AG09309 (cell line): ENCODE results near the gene MYO1B.

Experiments used
- DNase-seq: peaks from one replicate; pipeline ENCODE4 v3.0.0-alpha.2; 2010; ENCODE audit warnings: low read depth
- H3K4me3 ChIP-seq: 2 replicates; pipeline ENCODE4 v1.5.1; 2011; ENCODE audit warnings: mild to moderate bottlenecking, low read depth, low read length, moderate library complexity; ENCODE audit not compliant: control insufficient read depth
- TF ChIP-seq, protein P1 (sequence below): IDR thresholded peaks from 2 replicates; pipeline ENCODE4 v1.5.1; 2011; ENCODE audit warnings: mild to moderate bottlenecking, low read depth, low read length, inconsistent platforms; ENCODE audit not compliant: insufficient read depth, control insufficient read depth; ENCODE audit errors: missing control alignments

The MYO1B gene

DNA sequence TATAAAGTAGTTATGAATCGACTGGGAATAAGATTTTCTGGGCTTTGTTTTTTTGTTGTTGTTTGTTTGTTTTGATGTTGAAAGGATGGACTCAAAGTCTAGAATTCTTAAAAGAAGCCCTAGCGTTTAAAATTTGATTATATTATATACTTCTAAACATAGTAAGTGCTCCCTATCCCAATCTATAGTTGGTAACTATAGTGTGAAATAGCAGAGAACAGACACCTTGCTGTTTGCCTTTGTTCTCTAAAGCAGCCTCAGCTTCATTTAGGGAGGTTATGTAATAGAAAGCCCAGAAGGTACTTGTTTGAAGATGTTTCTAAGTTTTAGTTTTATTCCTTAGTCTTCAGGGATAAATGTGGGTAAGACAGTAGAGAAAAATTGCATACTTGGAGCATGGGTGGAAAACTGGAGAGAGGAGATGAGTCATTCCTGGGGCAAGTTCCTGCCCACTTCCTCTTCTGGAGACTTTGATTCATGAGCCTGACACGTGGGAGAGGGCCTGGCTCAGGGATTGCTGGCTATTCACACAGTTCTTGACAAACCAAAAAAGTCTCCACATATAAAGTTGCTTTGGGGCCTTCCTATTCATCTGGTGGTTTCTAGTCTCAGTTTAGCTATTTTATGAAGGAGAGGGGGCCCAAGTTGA is 131.9 kb downstream of the MYO1B start:
- peak; percentile 86 for DNase-seq
- no peak overlapping the region for H3K4me3 ChIP-seq
- TF ChIP-seq, protein P1, sequence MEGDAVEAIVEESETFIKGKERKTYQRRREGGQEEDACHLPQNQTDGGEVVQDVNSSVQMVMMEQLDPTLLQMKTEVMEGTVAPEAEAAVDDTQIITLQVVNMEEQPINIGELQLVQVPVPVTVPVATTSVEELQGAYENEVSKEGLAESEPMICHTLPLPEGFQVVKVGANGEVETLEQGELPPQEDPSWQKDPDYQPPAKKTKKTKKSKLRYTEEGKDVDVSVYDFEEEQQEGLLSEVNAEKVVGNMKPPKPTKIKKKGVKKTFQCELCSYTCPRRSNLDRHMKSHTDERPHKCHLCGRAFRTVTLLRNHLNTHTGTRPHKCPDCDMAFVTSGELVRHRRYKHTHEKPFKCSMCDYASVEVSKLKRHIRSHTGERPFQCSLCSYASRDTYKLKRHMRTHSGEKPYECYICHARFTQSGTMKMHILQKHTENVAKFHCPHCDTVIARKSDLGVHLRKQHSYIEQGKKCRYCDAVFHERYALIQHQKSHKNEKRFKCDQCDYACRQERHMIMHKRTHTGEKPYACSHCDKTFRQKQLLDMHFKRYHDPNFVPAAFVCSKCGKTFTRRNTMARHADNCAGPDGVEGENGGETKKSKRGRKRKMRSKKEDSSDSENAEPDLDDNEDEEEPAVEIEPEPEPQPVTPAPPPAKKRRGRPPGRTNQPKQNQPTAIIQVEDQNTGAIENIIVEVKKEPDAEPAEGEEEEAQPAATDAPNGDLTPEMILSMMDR: no peak

DNA sequence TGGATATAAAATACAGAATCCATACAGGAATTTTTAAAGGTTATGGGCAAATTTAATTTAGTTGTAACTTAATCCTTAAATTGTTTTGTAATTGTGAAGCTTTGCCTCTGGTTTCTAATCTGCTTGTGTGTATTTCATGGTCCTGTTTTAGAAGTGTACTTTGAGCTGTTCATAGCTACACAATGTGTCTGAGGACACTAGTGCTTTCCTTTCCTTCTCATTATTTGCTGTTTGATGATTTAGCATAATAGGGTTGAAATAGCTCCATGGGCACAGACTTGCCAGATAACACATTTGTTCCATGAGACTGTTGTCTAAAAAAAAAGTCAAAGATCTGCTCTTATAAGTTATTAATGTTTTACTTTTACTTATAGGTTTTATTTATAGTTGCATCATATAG is 134.2 kb downstream of the MYO1B start:
- TF ChIP-seq, protein P1: no peak
- no peak for DNase-seq
- no peak overlapping the region for H3K4me3 ChIP-seq

DNA sequence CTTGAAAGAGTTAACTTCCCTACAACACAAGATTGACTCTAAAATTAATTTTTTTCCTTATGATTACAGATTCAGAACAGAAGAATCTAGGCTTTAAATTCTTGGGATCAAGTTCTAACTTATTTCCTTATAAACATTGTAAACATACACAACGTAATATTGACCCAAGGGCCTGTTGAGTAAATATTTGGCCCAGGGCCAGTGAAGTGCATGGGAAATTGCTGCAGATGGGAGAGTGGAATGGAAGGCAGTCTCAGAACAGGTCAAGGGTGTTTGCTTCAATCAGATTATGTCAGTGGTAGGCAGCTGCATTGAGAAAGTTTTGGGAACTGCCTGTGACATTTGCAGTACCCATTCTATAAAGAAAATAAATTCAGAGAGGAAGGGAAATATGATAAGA is 137.6 kb downstream of the MYO1B start:
- H3K4me3 ChIP-seq: no peak overlapping the region
- no peak for DNase-seq
- TF ChIP-seq, protein P1: no peak

DNA sequence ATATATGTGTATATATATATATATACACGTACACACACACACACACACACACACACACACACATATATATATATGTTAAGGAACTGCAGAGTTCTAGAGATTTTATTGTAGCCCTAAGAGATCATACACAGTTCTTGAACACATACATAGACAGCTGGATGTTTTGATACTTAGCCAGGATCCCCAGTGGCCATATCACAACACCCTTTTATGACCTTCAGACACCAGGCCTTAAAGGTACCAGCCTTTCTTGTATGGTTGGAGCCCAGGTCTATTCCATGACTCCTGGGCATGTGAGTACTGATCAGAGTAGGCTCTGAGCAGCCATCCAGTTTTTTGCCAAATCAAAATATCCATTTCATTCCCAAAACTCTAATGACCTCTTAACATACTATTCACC is 138.3 kb downstream of the MYO1B start:
- TF ChIP-seq, protein P1: no peak

DNA sequence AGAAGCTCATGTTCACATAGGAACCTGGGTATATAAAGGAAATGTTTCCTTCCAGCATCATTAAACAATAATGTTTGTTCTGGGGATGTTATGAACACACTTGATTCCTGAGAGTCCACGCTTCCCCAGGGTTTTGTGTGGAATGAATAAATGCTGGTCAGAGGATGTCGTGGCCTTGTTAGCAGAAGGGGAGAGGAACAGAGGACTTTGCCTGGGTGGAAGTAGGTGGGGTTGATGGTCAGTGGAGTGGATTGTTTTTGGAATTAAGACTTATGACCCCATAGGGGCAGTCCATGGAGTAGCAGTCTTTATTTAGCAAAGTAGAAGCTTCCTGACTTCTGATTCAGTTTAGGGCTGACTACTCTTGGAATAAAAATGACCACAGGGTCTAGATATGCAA is 139.6 kb downstream of the MYO1B start:
- DNase-seq: no peak
- TF ChIP-seq, protein P1: no peak
- H3K4me3 ChIP-seq: no peak overlapping the region

More for the DNA sequence above, 138.3 kb downstream of the MYO1B start:
- DNase-seq: no peak
- H3K4me3 ChIP-seq: no peak overlapping the region

DNA sequence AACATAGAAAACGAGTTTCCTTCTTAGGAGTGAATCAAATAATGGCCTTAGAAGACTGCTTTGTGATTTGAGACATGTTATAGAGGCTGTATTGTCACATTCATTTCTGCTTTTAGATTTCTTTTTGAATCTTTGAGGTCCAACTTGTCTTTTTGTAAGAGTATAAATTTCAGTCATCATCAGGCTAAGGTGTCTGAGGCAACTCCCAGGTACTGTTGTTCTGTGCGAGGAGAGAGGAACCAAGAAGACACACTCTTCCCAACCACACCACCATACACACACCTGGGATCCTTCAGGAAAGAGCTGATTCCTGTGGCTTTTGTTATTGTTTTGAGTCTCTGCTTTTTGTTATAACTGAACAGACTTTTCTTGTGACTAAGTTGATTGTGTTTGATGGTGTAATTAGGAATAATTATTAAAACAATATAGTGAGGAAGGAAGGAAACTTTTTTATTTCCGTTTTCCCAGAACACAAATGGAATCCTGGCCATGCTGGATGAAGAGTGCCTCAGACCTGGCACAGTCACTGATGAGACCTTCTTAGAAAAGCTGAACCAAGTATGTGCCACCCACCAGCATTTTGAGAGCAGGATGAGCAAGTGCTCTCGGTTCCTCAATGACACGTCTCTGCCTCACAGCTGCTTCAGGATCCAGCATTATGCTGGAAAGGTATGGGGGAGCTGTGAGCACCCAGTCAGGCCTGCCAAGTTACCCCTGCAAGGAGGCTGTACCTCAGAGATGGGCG is 140.4 kb downstream of the MYO1B start:
- TF ChIP-seq, protein P1: no peak
- no peak overlapping the region for H3K4me3 ChIP-seq
- no peak for DNase-seq
